ENCODE measurements around the gene ICAM4.

ICAM4 gene

GRCh38 chr19:10291554-10292205 is 4.9 kb downstream of the ICAM4 start:
- TF ChIP-seq FOXP2 (optimal IDR thresholded peaks at IDR 0.05; ENCODE audit: borderline replicate concordance, extremely low read depth, extremely low read length, insufficient read depth) (no peak), SIN3A (IDR thresholded peaks at IDR 0.05; ENCODE audit: borderline replicate concordance, insufficient read depth, low read length) (no peak), TAF1 (IDR thresholded peaks at IDR 0.05; ENCODE audit: borderline replicate concordance, insufficient read depth, low read length) (no peak), POLR2AphosphoS5 (IDR thresholded peaks at IDR 0.05; ENCODE audit: low read depth, low read length) (no peak), REST (IDR thresholded peaks at IDR 0.05; ENCODE audit: insufficient read depth in 1 of 2, low read depth in 2 of 2, low read length in 2 of 2) (no peak)

GRCh38 chr19:10292206-10292788 is 5.5 kb downstream of the ICAM4 start:
- TF ChIP-seq POLR2AphosphoS5 (IDR thresholded peaks at IDR 0.05; ENCODE audit: low read depth, low read length) (no peak), SIN3A (IDR thresholded peaks at IDR 0.05; ENCODE audit: borderline replicate concordance, insufficient read depth, low read length) (no peak), TAF1 (IDR thresholded peaks at IDR 0.05; ENCODE audit: borderline replicate concordance, insufficient read depth, low read length) (no peak), FOXP2 (optimal IDR thresholded peaks at IDR 0.05; ENCODE audit: borderline replicate concordance, extremely low read depth, extremely low read length, insufficient read depth) (no peak), REST (IDR thresholded peaks at IDR 0.05; ENCODE audit: insufficient read depth in 1 of 2, low read depth in 2 of 2, low read length in 2 of 2) (no peak)

- TF ChIP-seq REST (IDR thresholded peaks at IDR 0.05; ENCODE audit: insufficient read depth in 1 of 2, low read depth in 2 of 2, low read length in 2 of 2) (no peak), SIN3A (IDR thresholded peaks at IDR 0.05; ENCODE audit: borderline replicate concordance, insufficient read depth, low read length) (no peak), TAF1 (IDR thresholded peaks at IDR 0.05; ENCODE audit: borderline replicate concordance, insufficient read depth, low read length) (no peak), POLR2AphosphoS5 (IDR thresholded peaks at IDR 0.05; ENCODE audit: low read depth, low read length) (no peak), FOXP2 (optimal IDR thresholded peaks at IDR 0.05; ENCODE audit: borderline replicate concordance, extremely low read depth, extremely low read length, insufficient read depth) (no peak)
Observed at GRCh38 chr19:10292789-10293636, 6.3 kb downstream of the ICAM4 start.

GRCh38 chr19:10293637-10294367 is 7.0 kb downstream of the ICAM4 start:
- no peak for TF ChIP-seq SIN3A (IDR thresholded peaks at IDR 0.05; ENCODE audit: borderline replicate concordance, insufficient read depth, low read length)
- no peak for TF ChIP-seq TAF1 (IDR thresholded peaks at IDR 0.05; ENCODE audit: borderline replicate concordance, insufficient read depth, low read length)
- no peak for TF ChIP-seq REST (IDR thresholded peaks at IDR 0.05; ENCODE audit: insufficient read depth in 1 of 2, low read depth in 2 of 2, low read length in 2 of 2)
- no peak for TF ChIP-seq FOXP2 (optimal IDR thresholded peaks at IDR 0.05; ENCODE audit: borderline replicate concordance, extremely low read depth, extremely low read length, insufficient read depth)
- no peak for TF ChIP-seq POLR2AphosphoS5 (IDR thresholded peaks at IDR 0.05; ENCODE audit: low read depth, low read length)
